Measurements from ENCODE around the gene SLC15A2.
"Not testable (repeated sequence)": the region's sequence is repeated elsewhere in the genome, so short reads cannot be mapped to it uniquely, and the experiment has no call there.

The SLC15A2 gene

GRCh38 chr3:121938141-121938855 lies 44.1 kb downstream of the SLC15A2 start:
- DNase-seq: not testable (repeated sequence)

GRCh38 chr3:121941592-121941991 lies 47.4 kb downstream of the SLC15A2 start:
- no peak for DNase-seq

GRCh38 chr3:121942116-121942786 lies 48.0 kb downstream of the SLC15A2 start:
- DNase-seq: no peak

DNA sequence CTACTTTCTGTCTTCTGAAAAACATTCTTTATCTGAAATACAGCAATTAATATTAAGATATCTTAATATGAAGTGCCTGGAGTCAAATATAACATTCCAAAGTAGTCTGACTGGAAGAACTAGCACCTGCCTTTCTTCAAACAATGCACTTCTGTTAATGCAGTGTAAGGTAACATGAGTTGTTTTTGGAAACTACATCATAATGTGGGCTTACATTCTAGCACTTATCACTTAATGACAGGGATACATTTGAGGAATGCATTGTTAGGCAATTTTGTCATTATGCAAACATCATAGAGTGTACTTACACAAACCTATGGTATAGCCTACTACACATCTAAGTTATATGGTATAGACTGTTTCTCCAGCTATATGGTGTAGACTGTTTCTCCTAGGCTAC lies 49.2 kb downstream of the SLC15A2 start:
- no peak for DNase-seq

GRCh38 chr3:121948641-121949040 lies 54.4 kb downstream of the SLC15A2 start:
- DNase-seq: no peak

- no peak for DNase-seq
Measured at GRCh38 chr3:121951291-121951919, 57.2 kb downstream of the SLC15A2 start.

DNA sequence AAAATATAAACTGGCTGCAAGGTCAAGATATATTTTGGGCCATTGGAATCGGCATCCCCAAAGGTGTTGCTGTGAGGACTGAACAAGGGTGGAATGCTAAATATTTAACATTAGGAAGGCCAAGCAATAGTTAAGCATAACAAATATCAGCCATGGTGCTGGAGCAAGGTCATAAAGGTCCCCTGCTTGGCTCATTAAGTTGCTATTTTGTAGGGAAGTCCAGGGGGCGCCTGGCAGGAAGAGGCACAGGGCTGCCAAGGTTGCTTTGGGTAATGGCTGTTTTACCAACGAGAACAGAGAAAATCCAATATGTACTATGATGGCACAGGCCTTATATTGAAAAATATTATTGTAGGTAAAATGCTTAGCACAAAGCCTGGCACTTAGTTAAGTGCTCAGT lies 62.2 kb downstream of the SLC15A2 start:
- no peak for DNase-seq

- no peak for DNase-seq
Measured at GRCh38 chr3:121957674-121958415, 63.6 kb downstream of the SLC15A2 start.

DNA sequence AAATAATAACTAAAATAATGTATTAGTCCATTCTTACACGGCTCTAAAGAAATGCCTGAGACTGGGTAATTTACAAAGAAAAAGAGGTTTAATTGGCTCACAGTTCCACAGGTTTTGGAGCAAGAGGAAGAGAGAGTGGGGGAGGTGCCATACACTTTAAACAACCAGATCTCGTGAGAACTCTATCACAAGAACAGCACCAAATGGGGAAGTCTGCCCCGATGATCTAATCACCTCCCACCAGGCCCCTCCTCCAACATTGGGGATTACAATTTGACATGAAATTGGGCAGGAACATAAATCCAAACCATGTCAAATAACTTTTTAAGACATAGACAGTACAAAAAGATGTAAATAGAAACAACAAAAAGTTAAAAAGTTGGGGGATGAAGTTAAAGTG lies 64.6 kb downstream of the SLC15A2 start:
- DNase-seq: no peak

- DNase-seq: no peak
Measured at GRCh38 chr3:121961283-121961682, 67.1 kb downstream of the SLC15A2 start.

DNA sequence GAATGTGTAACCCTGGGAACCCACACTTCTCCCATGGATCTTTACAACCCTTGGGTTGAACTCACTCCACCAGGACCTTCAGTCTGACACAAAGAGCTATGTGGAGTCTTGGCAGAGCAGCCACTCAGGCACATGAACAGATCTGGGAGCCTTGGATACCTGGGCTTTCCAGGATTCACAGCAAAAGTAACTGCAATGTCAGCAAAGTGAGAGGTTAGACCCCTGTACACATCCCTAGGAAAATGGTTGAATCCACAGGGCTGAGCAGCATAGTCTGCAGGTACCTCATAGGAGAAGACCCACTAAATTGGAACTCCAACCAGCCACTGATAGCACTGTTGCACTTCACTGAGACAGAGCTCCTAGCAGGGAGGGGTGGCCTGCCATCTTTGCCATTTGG lies 68.2 kb downstream of the SLC15A2 start:
- DNase-seq: no peak

DNA sequence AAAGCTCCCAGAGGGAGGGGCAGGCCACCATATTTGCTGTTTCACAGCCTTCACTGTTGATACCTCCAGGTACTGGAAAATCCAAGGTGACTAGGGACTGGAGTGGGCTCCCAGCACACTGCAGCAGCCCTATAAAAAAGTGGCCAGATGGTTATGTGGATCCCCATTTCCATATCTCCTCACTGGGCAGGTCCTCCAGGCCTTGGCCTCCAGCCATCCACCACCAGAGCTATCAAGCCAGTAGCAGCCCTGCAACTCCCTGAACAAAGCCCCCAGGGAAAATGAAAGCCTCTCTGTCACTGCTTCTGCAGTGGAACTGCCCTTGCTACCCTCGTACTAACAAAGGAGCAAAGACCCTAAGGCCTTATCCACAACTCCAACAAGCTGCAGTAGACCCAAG lies 69.4 kb downstream of the SLC15A2 start:
- DNase-seq: no peak

- no peak for DNase-seq
Measured at GRCh38 chr3:121969631-121970030, 75.4 kb downstream of the SLC15A2 start.

DNA sequence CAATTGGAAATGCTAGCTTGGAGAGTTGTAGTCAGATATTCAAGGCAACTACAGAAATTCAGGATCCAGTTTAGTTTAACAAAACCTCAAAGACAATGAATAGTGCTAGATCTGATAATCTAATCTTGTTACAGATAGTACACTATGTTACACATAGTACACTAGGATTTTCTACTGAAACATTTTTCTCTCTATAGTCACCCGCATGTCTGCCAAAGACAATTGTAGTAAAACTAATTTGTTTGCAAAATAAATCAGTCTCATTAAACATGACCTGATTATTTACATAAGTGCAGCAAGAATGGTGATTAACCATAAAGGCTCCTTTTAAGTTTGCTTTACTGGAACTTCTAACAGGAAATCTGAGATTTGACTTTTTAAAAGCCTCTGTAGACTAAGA lies 75.8 kb downstream of the SLC15A2 start:
- no peak for DNase-seq

DNA sequence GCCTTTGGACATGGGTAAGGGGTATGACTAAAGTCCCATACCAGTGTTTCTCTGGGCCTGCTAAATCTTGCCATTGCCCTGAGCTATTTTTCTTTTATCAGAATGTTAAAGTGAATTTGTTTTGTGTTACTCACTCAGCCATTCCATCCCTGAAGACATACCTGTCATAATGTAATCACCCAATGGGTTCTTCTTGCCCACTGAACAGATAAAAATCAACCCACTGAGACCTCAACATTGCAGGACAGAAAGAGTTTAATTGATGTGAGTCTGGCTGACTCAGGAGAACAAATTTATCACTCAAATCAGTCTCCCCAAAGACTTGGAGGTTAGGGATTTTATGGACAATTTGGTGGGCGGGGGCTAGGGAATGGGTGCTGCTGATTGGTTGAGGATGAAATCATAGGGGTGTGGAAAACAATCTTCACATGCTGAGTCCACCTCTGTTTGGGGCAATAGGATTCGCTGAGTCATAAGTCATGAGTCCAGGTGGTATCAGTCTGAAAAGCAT lies 80.5 kb downstream of the SLC15A2 start:
- no peak for DNase-seq

GRCh38 chr3:121975702-121976302 lies 81.6 kb downstream of the SLC15A2 start:
- DNase-seq: no peak

GRCh38 chr3:121976727-121977126 lies 82.5 kb downstream of the SLC15A2 start:
- DNase-seq: no peak

- DNase-seq: no peak
Measured at GRCh38 chr3:121979246-121979645, 85.0 kb downstream of the SLC15A2 start.

DNA sequence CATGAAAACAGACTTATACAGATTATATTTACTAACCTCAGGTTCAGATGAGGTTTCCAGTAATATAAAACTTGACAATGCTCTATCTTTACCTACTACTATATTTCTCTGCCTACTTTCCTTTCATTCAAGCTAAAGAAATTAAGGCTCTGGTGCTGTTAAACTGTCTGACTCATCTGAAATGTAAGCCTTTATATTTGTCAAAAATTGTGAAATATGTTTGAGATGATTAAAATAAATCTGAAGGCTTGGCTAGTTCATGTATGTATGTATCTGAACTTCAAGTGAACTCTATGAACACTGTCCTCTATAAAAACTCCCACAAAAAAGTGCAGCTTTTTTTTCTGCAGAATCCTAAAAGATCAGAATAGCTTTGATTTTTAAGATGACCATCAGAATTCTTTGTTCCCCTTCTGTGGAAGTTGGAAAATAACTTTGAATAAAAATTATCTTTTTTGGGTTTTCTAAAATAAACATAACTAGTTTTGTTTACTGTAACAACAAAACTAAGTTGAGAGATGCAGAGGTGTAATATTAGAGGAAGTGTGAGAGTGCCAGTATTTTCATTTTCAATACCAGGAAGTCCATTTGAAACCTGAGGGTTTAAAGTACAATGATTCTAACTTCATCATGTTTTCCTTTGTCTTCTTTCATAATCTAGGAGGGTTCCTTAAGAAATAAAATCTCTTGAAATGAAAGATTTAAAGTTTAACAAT lies 85.7 kb downstream of the SLC15A2 start:
- no peak for DNase-seq

- DNase-seq: no peak
Measured at GRCh38 chr3:121980450-121980796, 86.2 kb downstream of the SLC15A2 start.

DNA sequence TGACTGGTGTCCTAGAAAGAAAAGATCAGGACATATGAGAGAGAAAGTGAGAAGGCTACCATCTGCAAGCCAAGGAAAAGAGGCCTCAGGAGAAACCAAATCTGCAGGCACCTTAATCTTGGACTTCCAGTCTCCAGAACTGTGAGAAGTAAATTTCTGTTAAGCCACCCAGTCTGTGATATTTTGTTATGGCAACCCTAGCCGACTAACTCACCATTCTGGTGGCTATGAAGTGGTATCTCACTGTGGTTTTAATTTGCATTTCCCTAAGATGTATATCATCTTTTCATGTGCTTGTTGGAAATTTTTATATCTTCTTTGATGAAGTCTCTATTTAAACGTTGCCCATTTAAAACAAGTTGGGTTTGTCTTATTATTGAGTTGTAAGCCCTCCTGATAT lies 87.3 kb downstream of the SLC15A2 start:
- no peak for DNase-seq

GRCh38 chr3:121985846-121986245 lies 91.6 kb downstream of the SLC15A2 start:
- DNase-seq: no peak

Measured in COR-L47 (cell line).